Kidney (tissue), 14 donors: Measurements from ENCODE around the gene CRYBG2. TPM values are rescaled to one million over a fixed set of nuclear protein-coding genes. Genes with fewer than 3 reads are reported as not detected.

Source experiments
- DNase-seq, 5 donors: peaks; one replicate each; pipeline ENCODE4 v3.0.0-alpha.2; 2013 to 2020
- FAIRE-seq: peaks from 2 replicates; lab custom pipeline; 2012; peaks lifted over from hg19 to GRCh38; lab: Jason Lieb, UNC
- H3K27ac ChIP-seq, 2 donors: one replicate each; pipeline ENCODE4 v1.7.0; 2013; ENCODE audit warnings: low read depth in 2 of 2, low read length in 2 of 2, inconsistent platforms in 1 of 2
- H3K27me3 ChIP-seq: one replicate; pipeline ENCODE4 v1.7.1; 2013; ENCODE audit warnings: low read length, inconsistent platforms; ENCODE audit not compliant: control insufficient read depth, insufficient read depth
- H3K36me3 ChIP-seq, 3 donors: one replicate each; pipeline versions ENCODE4 v1.7.0 to v1.7.1; 2013; ENCODE audit warnings: low read length in 3 of 3, control low read depth in 1 of 3, inconsistent platforms in 1 of 3; ENCODE audit not compliant: insufficient read depth in 3 of 3, control insufficient read depth in 2 of 3
- H3K4me1 ChIP-seq, 3 donors: one replicate each; pipeline versions ENCODE4 v1.7.0 to v1.7.1; 2013; ENCODE audit warnings: low read length in 3 of 3, inconsistent platforms in 1 of 3, low read depth in 1 of 3; ENCODE audit not compliant: control insufficient read depth in 2 of 3, insufficient read depth in 2 of 3
- H3K4me3 ChIP-seq, 3 donors: one replicate each; pipeline versions ENCODE4 v1.7.0 to v1.8.1; 2013; ENCODE audit warnings: low read length in 3 of 3, control low read depth in 1 of 3, inconsistent platforms in 1 of 3
- H3K9ac ChIP-seq, 3 donors: one replicate each; pipeline versions ENCODE4 v1.7.0 to v1.7.1; 2013; ENCODE audit warnings: low read length in 3 of 3, control low read depth in 1 of 3, inconsistent platforms in 1 of 3
- H3K9me3 ChIP-seq, 3 donors: one replicate each; pipeline versions ENCODE4 v1.7.0 to v1.7.1; 2013; ENCODE audit warnings: low read length in 3 of 3, control low read depth in 1 of 3, inconsistent platforms in 1 of 3; ENCODE audit not compliant: control insufficient read depth in 2 of 3, insufficient read depth in 1 of 3
- CTCF ChIP-seq: IDR thresholded peaks from 3 replicates; pipeline ENCODE4 v1.5.1; 2012; ENCODE audit warnings: mild to moderate bottlenecking, moderate library complexity, borderline replicate concordance; ENCODE audit not compliant: insufficient read depth; ENCODE audit errors: extremely low read depth
- intact Hi-C: fragments of 100-400 bp; cut with DNase I; formaldehyde crosslinking; loops from one replicate; pipeline ENCODE4 v1.11.1; 2022
- polyA plus RNA-seq: library from polyadenylated mRNA; stranded (reverse); fragments of 350-450 nt; fragmentation: Illumina TruSeq; extraction: RNeasy Lipid Tissue Mini Kit (QIAGEN cat#74804); gene quantifications from one replicate; pipeline ENCODE4 v1.2.3, GENCODE V29; 2014; ENCODE audit warnings: low read depth, low replicate concordance; ENCODE audit not compliant: insufficient read depth
- total RNA-seq: library from RNA; stranded (reverse); fragmentation: NEBNext Ultra II Directional; extraction: Animal tissue kit (Norgen Biotek cat#: 25700); gene quantifications from one replicate; pipeline ENCODE4 v1.2.1, GENCODE V29; 2021
- donor health status: control.
- donor health status: control.
- donor health status: control.
- donor health status: control.
- donor health status: control.
- donor health status: DM: yes; HTN: yes; CAD: no.
- donor health status: Normal renal cell carcinoma (clear cell type).

Gene CRYBG2
- total and polyA plus RNA-seq, 2 donors from 2014 or later = 2.2 TPM; not detected in 1

DNA sequence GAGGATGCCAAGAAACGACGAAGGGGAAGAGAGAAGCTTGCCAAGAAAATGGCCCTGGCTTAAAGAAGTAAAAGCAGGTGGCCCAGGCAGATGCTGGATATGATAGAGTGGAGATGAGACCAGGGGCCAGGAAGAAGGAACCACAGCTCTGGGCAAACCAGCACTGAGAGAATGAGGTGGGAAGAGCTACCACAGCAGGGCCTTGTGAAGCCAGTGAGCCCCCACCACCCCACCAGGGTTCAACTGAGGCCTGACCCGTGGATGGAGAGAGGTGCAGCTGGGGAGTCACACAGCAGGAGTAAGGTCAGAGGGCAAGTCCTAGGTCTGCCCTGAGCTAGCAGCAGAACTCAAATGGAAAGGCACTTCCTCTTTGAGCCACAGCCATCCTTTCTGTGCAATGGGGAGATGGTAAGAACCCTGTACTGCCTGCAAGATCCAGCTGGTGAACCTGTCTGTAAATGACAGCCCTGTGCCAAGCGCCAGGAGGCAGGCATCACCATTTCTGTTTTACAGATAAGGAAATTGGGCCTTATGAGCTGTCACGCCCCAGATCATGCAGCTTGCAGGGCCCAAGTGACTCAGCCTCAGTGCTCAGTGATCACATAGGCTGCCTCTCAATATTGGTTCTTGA, 65.5 kb downstream of the CRYBG2 start:
- Histone ChIP-seq H3K36me3 (no peaks in the 10 kb centered on the region), H3K9ac (no peak overlapping the region), H3K9me3 (no peaks in the 10 kb centered on the region), H3K27me3 (no peaks in the 10 kb centered on the region), H3K4me3 (no peak overlapping the region), H3K27ac (no peak overlapping the region), H3K4me1 (peaks cover 0 to 5% (median 0%) of the 10 kb centered on the region in 3 donors)
- intact Hi-C loops = no loop called here
- DNase-seq (peak in 1 of 5 donors; percentile 57), FAIRE-seq (no peak)
- no peak for TF ChIP-seq CTCF

GRCh38 chr1:26287811-26288210, 66.1 kb downstream of the CRYBG2 start:
- no peak overlapping the region for H3K27ac ChIP-seq
- H3K4me1 ChIP-seq = peaks cover 0 to 5% (median 0%) of the 10 kb centered on the region in 3 donors
- no peaks in the 10 kb centered on the region for H3K9me3 ChIP-seq
- peak in 1 of 5 donors; percentile 8 for DNase-seq
- no peak for TF ChIP-seq CTCF
- H3K27me3 ChIP-seq = no peaks in the 10 kb centered on the region
- intact Hi-C loops = no loop called here
- H3K9ac ChIP-seq = no peak overlapping the region
- no peak for FAIRE-seq
- no peaks in the 10 kb centered on the region for H3K36me3 ChIP-seq
- no peak overlapping the region for H3K4me3 ChIP-seq

GRCh38 chr1:26287033-26287711, 66.8 kb downstream of the CRYBG2 start:
- Histone ChIP-seq H3K4me1 (peaks cover 0 to 5% (median 0%) of the 10 kb centered on the region in 3 donors), H3K27ac (no peak overlapping the region), H3K9me3 (no peaks in the 10 kb centered on the region), H3K27me3 (no peaks in the 10 kb centered on the region), H3K4me3 (no peak overlapping the region), H3K36me3 (no peaks in the 10 kb centered on the region), H3K9ac (no peak overlapping the region)
- intact Hi-C loops = no loop called here
- peak in 1 of 5 donors; percentile 72 for DNase-seq
- no peak for TF ChIP-seq CTCF
- FAIRE-seq = no peak
